WTC11 (cell line): ENCODE measurements around the gene FKBP1A. TPM values are rescaled to one million over a fixed set of nuclear protein-coding genes. Genes with fewer than 3 reads are reported as not detected.

Experiments used
- ATAC-seq: fragments of 200-7000 bp; cut with Tn5 transposase; 2 replicates; pipeline ENCODE4 v1.10.0; 2021; ENCODE audit warnings: mild to moderate bottlenecking, moderate library complexity
- CTCF ChIA-PET: fragments of 300-600 bp; sonication (Branson Sonifier 250); formaldehyde crosslinking; loops from one replicate; lab custom pipeline; 2021; ENCODE audit warnings: antibody characterized with exemption; lab: Charles Lee
- POLR2A ChIA-PET: fragments of 350-600 bp; sonication (Branson Sonifier 250); formaldehyde crosslinking; loops from one replicate; lab custom pipeline; 2021; ENCODE audit warnings: antibody characterized with exemption; lab: Charles Lee
- DNase-seq: peaks from one replicate; pipeline ENCODE4 v3.0.0; 2021; ENCODE audit warnings: low spot score
- H3K27ac Mint-ChIP-seq: 2 replicates; pipeline ENCODE4 v1.8.0; 2021; ENCODE audit warnings: mixed read lengths
- H3K27me3 Mint-ChIP-seq: 2 replicates; pipeline ENCODE4 v1.8.0; 2021; ENCODE audit warnings: low read depth, mild to moderate bottlenecking, moderate library complexity, mixed read lengths
- H3K36me3 Mint-ChIP-seq: 2 replicates; pipeline ENCODE4 v1.8.0; 2021; ENCODE audit warnings: mixed read lengths
- H3K4me1 Mint-ChIP-seq: 2 replicates; pipeline ENCODE4 v1.8.0; 2022; ENCODE audit warnings: mixed read lengths
- H3K4me3 Mint-ChIP-seq: 2 replicates; pipeline ENCODE4 v1.8.0; 2021; ENCODE audit warnings: mild to moderate bottlenecking, moderate library complexity, mixed read lengths
- H3K9me3 Mint-ChIP-seq: 2 replicates; pipeline ENCODE4 v1.8.0; 2021; ENCODE audit warnings: mixed read lengths
- CREM ChIP-seq: sonication (generic); formaldehyde crosslinking; IDR thresholded peaks from 2 replicates; pipeline ENCODE4 v1.8.1; 2022; ENCODE audit warnings: mild to moderate bottlenecking, missing genetic modification reagents, moderate library complexity
- ESRRA ChIP-seq: sonication (generic); formaldehyde crosslinking; IDR thresholded peaks from 2 replicates; pipeline ENCODE4 v1.8.1; 2022; ENCODE audit warnings: mild to moderate bottlenecking, missing genetic modification reagents, borderline replicate concordance
- GTF2I ChIP-seq: fragments of 250-450 bp; sonication (Bioruptor Pico); conservative IDR thresholded peaks from 2 replicates; pipeline ENCODE4 v1.4.0; 2021; ENCODE audit warnings: mild to moderate bottlenecking
- KAT7 ChIP-seq: sonication (generic); formaldehyde crosslinking; IDR thresholded peaks from 2 replicates; pipeline ENCODE4 v1.8.1; 2023; ENCODE audit warnings: missing genetic modification reagents, mild to moderate bottlenecking, borderline replicate concordance
- MXD4 ChIP-seq: fragments of 250-450 bp; sonication (Bioruptor Pico); IDR thresholded peaks from 2 replicates; pipeline ENCODE4 v1.8.0; 2021; ENCODE audit warnings: mild to moderate bottlenecking, moderate library complexity, borderline replicate concordance
- NFATC4 ChIP-seq: fragments of 250-450 bp; sonication (Bioruptor Pico); IDR thresholded peaks from 2 replicates; pipeline ENCODE4 v1.9.0; 2021; ENCODE audit warnings: mild to moderate bottlenecking
- NR2C2 ChIP-seq: sonication (generic); formaldehyde crosslinking; IDR thresholded peaks from 2 replicates; pipeline ENCODE4 v1.8.0; 2022; ENCODE audit warnings: mild to moderate bottlenecking, missing genetic modification reagents
- NR3C1 ChIP-seq: sonication (generic); formaldehyde crosslinking; conservative IDR thresholded peaks from 2 replicates; pipeline ENCODE4 v1.8.1; 2023; ENCODE audit warnings: low read depth, mild to moderate bottlenecking, missing genetic modification reagents
- OVOL2 ChIP-seq: fragments of 250-450 bp; sonication (Bioruptor Pico); IDR thresholded peaks from 2 replicates; pipeline ENCODE4 v1.9.0; 2021; ENCODE audit warnings: mild to moderate bottlenecking, borderline replicate concordance
- RORB ChIP-seq: fragments of 250-450 bp; sonication (Bioruptor Pico); IDR thresholded peaks from 2 replicates; pipeline ENCODE4 v1.9.0; 2021; ENCODE audit warnings: mild to moderate bottlenecking
- SMAD4 ChIP-seq: sonication (generic); formaldehyde crosslinking; IDR thresholded peaks from 2 replicates; pipeline ENCODE4 v1.8.0; 2022; ENCODE audit warnings: mild to moderate bottlenecking, missing genetic modification reagents
- TCF7 ChIP-seq: sonication (generic); formaldehyde crosslinking; IDR thresholded peaks from 2 replicates; pipeline ENCODE4 v1.8.0; 2022; ENCODE audit warnings: mild to moderate bottlenecking, low read depth, missing genetic modification reagents, moderate library complexity
- ZBTB21 ChIP-seq: sonication (generic); formaldehyde crosslinking; IDR thresholded peaks from 2 replicates; pipeline ENCODE4 v1.8.1; 2023; ENCODE audit warnings: mild to moderate bottlenecking, missing genetic modification reagents, borderline replicate concordance
- ZNF121 ChIP-seq: sonication (generic); formaldehyde crosslinking; IDR thresholded peaks from 2 replicates; pipeline ENCODE4 v1.8.0; 2023; ENCODE audit warnings: missing genetic modification reagents
- ZNF532 ChIP-seq: fragments of 250-450 bp; sonication (Bioruptor Pico); IDR thresholded peaks from 2 replicates; pipeline ENCODE4 v1.9.0; 2021; ENCODE audit warnings: mild to moderate bottlenecking, borderline replicate concordance
- ZNF671 ChIP-seq: fragments of 250-450 bp; sonication (Bioruptor Pico); IDR thresholded peaks from 2 replicates; pipeline ENCODE4 v1.8.0; 2021; ENCODE audit warnings: mild to moderate bottlenecking
- total RNA-seq: library from RNA; stranded (reverse); gene quantifications from 3 replicates; pipeline ENCODE4 v1.2.3, GENCODE V29; 2021
- TF ChIP-seq, protein P1 (sequence below): fragments of 200-600 bp; IDR thresholded peaks from 2 replicates; pipeline ENCODE4 v1.8.0; 2022; ENCODE audit warnings: antibody characterized with exemption
- TF ChIP-seq, protein P2 (sequence below): sonication (generic); formaldehyde crosslinking; IDR thresholded peaks from 2 replicates; pipeline ENCODE4 v1.8.1; 2022; ENCODE audit warnings: mild to moderate bottlenecking, missing genetic modification reagents, moderate library complexity, borderline replicate concordance
- TF ChIP-seq, protein P3 (sequence below): sonication (generic); formaldehyde crosslinking; IDR thresholded peaks from 2 replicates; pipeline ENCODE4 v1.8.1; 2023; ENCODE audit warnings: mild to moderate bottlenecking, missing genetic modification reagents, borderline replicate concordance
- TF ChIP-seq, protein P4 (sequence below): sonication (generic); formaldehyde crosslinking; IDR thresholded peaks from 2 replicates; pipeline ENCODE4 v1.8.0; 2022; ENCODE audit warnings: mild to moderate bottlenecking, missing genetic modification reagents

FKBP1A gene
- total RNA-seq, 1 experiment from 2014 or later = 218 TPM

GRCh38 chr20:1371202-1371782 lies 21.6 kb downstream of the FKBP1A start (continued):
- TF ChIP-seq, protein P1, sequence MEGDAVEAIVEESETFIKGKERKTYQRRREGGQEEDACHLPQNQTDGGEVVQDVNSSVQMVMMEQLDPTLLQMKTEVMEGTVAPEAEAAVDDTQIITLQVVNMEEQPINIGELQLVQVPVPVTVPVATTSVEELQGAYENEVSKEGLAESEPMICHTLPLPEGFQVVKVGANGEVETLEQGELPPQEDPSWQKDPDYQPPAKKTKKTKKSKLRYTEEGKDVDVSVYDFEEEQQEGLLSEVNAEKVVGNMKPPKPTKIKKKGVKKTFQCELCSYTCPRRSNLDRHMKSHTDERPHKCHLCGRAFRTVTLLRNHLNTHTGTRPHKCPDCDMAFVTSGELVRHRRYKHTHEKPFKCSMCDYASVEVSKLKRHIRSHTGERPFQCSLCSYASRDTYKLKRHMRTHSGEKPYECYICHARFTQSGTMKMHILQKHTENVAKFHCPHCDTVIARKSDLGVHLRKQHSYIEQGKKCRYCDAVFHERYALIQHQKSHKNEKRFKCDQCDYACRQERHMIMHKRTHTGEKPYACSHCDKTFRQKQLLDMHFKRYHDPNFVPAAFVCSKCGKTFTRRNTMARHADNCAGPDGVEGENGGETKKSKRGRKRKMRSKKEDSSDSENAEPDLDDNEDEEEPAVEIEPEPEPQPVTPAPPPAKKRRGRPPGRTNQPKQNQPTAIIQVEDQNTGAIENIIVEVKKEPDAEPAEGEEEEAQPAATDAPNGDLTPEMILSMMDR = no peak
- TF ChIP-seq CREM (CRISPR knock-in tag) (no peak), TCF7 (CRISPR knock-in tag) (no peak), ZBTB21 (no peak)

DNA sequence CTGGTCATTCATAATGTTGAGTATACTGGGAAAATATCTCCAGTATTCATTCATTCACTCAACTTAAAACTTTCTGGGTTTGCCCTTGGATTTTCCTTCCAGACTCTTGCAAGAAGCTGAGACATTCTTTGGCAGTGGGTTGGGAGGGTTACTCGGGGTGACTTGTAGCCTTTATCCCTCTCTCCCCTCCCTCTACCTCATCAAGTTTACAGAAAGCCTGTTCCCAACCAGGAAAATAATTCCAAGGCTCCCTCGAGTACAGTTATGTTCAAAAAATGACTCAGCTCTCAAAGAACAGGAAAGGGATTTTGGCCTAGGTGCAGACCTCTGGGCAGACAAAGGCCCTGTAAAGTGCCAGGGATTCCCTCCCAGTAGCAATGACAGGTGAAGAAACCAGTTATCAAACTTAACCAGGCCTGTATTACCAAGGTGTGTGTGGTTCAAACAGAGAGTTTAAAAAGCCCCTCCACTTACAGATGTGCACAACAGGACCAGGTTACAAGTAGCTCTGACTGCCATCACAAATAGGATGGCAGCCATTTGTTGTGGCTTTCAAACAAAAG lies 22.2 kb downstream of the FKBP1A start:
- no peak for ATAC-seq

GRCh38 chr20:1369970-1370369 lies 22.9 kb downstream of the FKBP1A start:
- ATAC-seq = no peak
- TF ChIP-seq RORB (CRISPR knock-in tag) (no peak), NR3C1 (no peak), KAT7 (CRISPR knock-in tag) (no peak), GTF2I (no peak), ZNF671 (CRISPR knock-in tag) (no peak), SMAD4 (CRISPR knock-in tag) (no peak), ZNF532 (CRISPR knock-in tag) (no peak)
- TF ChIP-seq, protein P2, sequence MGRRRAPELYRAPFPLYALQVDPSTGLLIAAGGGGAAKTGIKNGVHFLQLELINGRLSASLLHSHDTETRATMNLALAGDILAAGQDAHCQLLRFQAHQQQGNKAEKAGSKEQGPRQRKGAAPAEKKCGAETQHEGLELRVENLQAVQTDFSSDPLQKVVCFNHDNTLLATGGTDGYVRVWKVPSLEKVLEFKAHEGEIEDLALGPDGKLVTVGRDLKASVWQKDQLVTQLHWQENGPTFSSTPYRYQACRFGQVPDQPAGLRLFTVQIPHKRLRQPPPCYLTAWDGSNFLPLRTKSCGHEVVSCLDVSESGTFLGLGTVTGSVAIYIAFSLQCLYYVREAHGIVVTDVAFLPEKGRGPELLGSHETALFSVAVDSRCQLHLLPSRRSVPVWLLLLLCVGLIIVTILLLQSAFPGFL (CRISPR knock-in tag) = no peak

More for the DNA sequence above, 22.2 kb downstream of the FKBP1A start:
- CTCF ChIA-PET = no interaction called here
- Mint-ChIP-seq H3K4me3 (no peak overlapping the region), H3K27ac (no peak overlapping the region), H3K9me3 (no peaks in the 10 kb centered on the region; the same call in 1 of the 2 replicates), H3K36me3 (peaks cover 43% of the 10 kb centered on the region), H3K27me3 (no peaks in the 10 kb centered on the region), H3K4me1 (peaks cover 4% of the 10 kb centered on the region)
- POLR2A ChIA-PET = no interaction called here
- TF ChIP-seq, protein P3, sequence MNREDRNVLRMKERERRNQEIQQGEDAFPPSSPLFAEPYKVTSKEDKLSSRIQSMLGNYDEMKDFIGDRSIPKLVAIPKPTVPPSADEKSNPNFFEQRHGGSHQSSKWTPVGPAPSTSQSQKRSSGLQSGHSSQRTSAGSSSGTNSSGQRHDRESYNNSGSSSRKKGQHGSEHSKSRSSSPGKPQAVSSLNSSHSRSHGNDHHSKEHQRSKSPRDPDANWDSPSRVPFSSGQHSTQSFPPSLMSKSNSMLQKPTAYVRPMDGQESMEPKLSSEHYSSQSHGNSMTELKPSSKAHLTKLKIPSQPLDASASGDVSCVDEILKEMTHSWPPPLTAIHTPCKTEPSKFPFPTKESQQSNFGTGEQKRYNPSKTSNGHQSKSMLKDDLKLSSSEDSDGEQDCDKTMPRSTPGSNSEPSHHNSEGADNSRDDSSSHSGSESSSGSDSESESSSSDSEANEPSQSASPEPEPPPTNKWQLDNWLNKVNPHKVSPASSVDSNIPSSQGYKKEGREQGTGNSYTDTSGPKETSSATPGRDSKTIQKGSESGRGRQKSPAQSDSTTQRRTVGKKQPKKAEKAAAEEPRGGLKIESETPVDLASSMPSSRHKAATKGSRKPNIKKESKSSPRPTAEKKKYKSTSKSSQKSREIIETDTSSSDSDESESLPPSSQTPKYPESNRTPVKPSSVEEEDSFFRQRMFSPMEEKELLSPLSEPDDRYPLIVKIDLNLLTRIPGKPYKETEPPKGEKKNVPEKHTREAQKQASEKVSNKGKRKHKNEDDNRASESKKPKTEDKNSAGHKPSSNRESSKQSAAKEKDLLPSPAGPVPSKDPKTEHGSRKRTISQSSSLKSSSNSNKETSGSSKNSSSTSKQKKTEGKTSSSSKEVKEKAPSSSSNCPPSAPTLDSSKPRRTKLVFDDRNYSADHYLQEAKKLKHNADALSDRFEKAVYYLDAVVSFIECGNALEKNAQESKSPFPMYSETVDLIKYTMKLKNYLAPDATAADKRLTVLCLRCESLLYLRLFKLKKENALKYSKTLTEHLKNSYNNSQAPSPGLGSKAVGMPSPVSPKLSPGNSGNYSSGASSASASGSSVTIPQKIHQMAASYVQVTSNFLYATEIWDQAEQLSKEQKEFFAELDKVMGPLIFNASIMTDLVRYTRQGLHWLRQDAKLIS (CRISPR knock-in tag) = no peak
- TF ChIP-seq ESRRA = no peak
- no peak for TF ChIP-seq MXD4 (CRISPR knock-in tag)
- TF ChIP-seq, protein P1 = no peak
- TF ChIP-seq ZNF121 (CRISPR knock-in tag) = no peak
- no peak for TF ChIP-seq NR2C2 (CRISPR knock-in tag)
- TF ChIP-seq OVOL2 (CRISPR knock-in tag) = no peak
- TF ChIP-seq, protein P4, sequence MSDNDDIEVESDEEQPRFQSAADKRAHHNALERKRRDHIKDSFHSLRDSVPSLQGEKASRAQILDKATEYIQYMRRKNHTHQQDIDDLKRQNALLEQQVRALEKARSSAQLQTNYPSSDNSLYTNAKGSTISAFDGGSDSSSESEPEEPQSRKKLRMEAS (CRISPR knock-in tag) = no peak
- no peak for TF ChIP-seq NFATC4
- DNase-seq = no peak

More at GRCh38 chr20:1369970-1370369, 22.9 kb downstream of the FKBP1A start:
- H3K4me3 Mint-ChIP-seq = no peak overlapping the region
- H3K4me1 Mint-ChIP-seq = no peaks in the 10 kb centered on the region
- H3K36me3 Mint-ChIP-seq = peaks cover 46% of the 10 kb centered on the region
- H3K27me3 Mint-ChIP-seq = no peaks in the 10 kb centered on the region
- ChIA-PET POLR2A (no interaction called here), CTCF (no interaction called here)
- DNase-seq = no peak
- H3K27ac Mint-ChIP-seq = no peak overlapping the region
- H3K9me3 Mint-ChIP-seq = no peaks in the 10 kb centered on the region; the same call in 1 of the 2 replicates
